GM23338 (cell line): ENCODE data around the gene PTBP3. TPM values are rescaled to one million over a fixed set of nuclear protein-coding genes. Genes with fewer than 3 reads are reported as not detected.

Experiments used
- ATAC-seq: fragments of 200-7000 bp; cut with Tn5 transposase; 3 replicates; pipeline ENCODE4 v1.9.1; 2020
- DNase-seq: peaks from one replicate; pipeline ENCODE4 v3.0.0-alpha.2; 2015; ENCODE audit warnings: low spot score
- H2AFZ ChIP-seq: fragments of 200-600 bp; sonication (generic); 2 replicates; pipeline ENCODE4 v1.8.0; 2016; ENCODE audit warnings: antibody characterized with exemption, mild to moderate bottlenecking, moderate library complexity
- H3F3A ChIP-seq: fragments of 200-600 bp; sonication (generic); replicated peaks from 2 replicates; pipeline ENCODE4 v1.8.0; 2017; ENCODE audit warnings: antibody characterized with exemption, mixed run types, low read depth
- H3K27ac ChIP-seq: fragments of 200-600 bp; sonication (generic); 2 replicates; pipeline ENCODE4 v1.6.1; 2016; ENCODE audit warnings: low read depth
- H3K27me3 ChIP-seq: fragments of 200-600 bp; sonication (generic); 2 replicates; pipeline ENCODE4 v1.8.0; 2016; ENCODE audit warnings: mild to moderate bottlenecking, mixed run types, moderate library complexity; ENCODE audit not compliant: insufficient read depth
- H3K36me3 ChIP-seq: fragments of 200-600 bp; sonication (generic); 2 replicates; pipeline ENCODE4 v1.8.0; 2016; ENCODE audit warnings: mild to moderate bottlenecking; ENCODE audit not compliant: insufficient read depth
- H3K4me1 ChIP-seq: fragments of 200-600 bp; sonication (generic); 2 replicates; pipeline ENCODE4 v1.8.0; 2016; ENCODE audit warnings: mild to moderate bottlenecking, moderate library complexity; ENCODE audit not compliant: insufficient read depth
- H3K4me2 ChIP-seq: fragments of 200-600 bp; sonication (generic); 2 replicates; pipeline ENCODE4 v1.7.1; 2017; ENCODE audit warnings: mixed run types
- H3K4me3 ChIP-seq: fragments of 200-600 bp; sonication (generic); 2 replicates; pipeline ENCODE4 v1.6.1; 2016; ENCODE audit warnings: mixed run types
- H3K79me2 ChIP-seq: fragments of 200-600 bp; sonication (generic); replicated peaks from 2 replicates; pipeline ENCODE4 v1.8.0; 2017; ENCODE audit warnings: mild to moderate bottlenecking; ENCODE audit not compliant: insufficient read depth
- H3K9me2 ChIP-seq: fragments of 200-600 bp; sonication (generic); 2 replicates; pipeline ENCODE4 v1.8.0; 2017; ENCODE audit not compliant: insufficient read depth
- H4K20me1 ChIP-seq: fragments of 200-600 bp; sonication (generic); replicated peaks from 2 replicates; pipeline ENCODE4 v1.8.0; 2017; ENCODE audit warnings: mild to moderate bottlenecking; ENCODE audit not compliant: insufficient read depth
- H3K27ac Mint-ChIP-seq: 2 replicates; pipeline ENCODE4 v1.8.0; 2020; ENCODE audit warnings: inconsistent platforms, mild to moderate bottlenecking, moderate library complexity, mixed read lengths
- H3K27me3 Mint-ChIP-seq: 3 replicates; pipeline ENCODE4 v1.8.0; 2022; ENCODE audit warnings: low read depth, mild to moderate bottlenecking, moderate library complexity, mixed read lengths, inconsistent platforms; ENCODE audit not compliant: insufficient read depth, poor library complexity
- H3K36me3 Mint-ChIP-seq: 3 replicates; pipeline ENCODE4 v1.8.0; 2021; ENCODE audit warnings: low read depth, mild to moderate bottlenecking, inconsistent platforms, moderate library complexity, mixed read lengths
- H3K4me1 Mint-ChIP-seq: 3 replicates; pipeline ENCODE4 v1.8.0; 2020; ENCODE audit warnings: mild to moderate bottlenecking, inconsistent platforms, mixed read lengths
- H3K4me3 Mint-ChIP-seq: 3 replicates; pipeline ENCODE4 v1.8.0; 2021; ENCODE audit warnings: moderate library complexity, mild to moderate bottlenecking, inconsistent platforms, mixed read lengths
- H3K9me3 Mint-ChIP-seq: 3 replicates; pipeline ENCODE4 v1.8.0; 2020; ENCODE audit warnings: moderate library complexity, mild to moderate bottlenecking, inconsistent platforms, mixed read lengths
- EZH2 ChIP-seq: fragments of 200-600 bp; sonication (generic); IDR thresholded peaks from one replicate; pipeline ENCODE4 v1.8.0; 2017; ENCODE audit warnings: antibody characterized with exemption, mild to moderate bottlenecking, low read depth; ENCODE audit not compliant: unreplicated experiment
- JUNB ChIP-seq: IDR thresholded peaks from one replicate; pipeline ENCODE4 v1.6.1; 2016; ENCODE audit warnings: antibody characterized with exemption; ENCODE audit not compliant: unreplicated experiment
- POLR2AphosphoS5 ChIP-seq: IDR thresholded peaks from 2 replicates; pipeline ENCODE4 v1.6.1; 2016; ENCODE audit warnings: antibody characterized with exemption, low read depth
- ZNF114 ChIP-seq: fragments of 250-450 bp; sonication (Bioruptor Pico); IDR thresholded peaks from 2 replicates; pipeline ENCODE4 v1.5.0; 2020; ENCODE audit warnings: mild to moderate bottlenecking, moderate library complexity
- polyA plus RNA-seq: library from polyadenylated mRNA; unstranded; fragments of >200 nt; fragmentation: Nextera tagmentation; extraction: Ambion mirVana; gene quantifications from 2 replicates; pipeline ENCODE4 v1.2.1, GENCODE V29; 2016
- total RNA-seq: library from RNA; depleted of rRNA; stranded (reverse); fragments of >200 nt; shearing (Covaris generic); gene quantifications from 2 replicates; pipeline ENCODE4 v1.2.3, GENCODE V29; 2014
- TF ChIP-seq, protein P1 (sequence below), 2 experiments: fragments of 200-600 bp in 1 of 2; sonication (generic) in 1 of 2; conservative IDR thresholded peaks; 2 replicates each; pipeline versions ENCODE4 v1.5.1 to v1.6.1; 2016 to 2017; ENCODE audit warnings: antibody characterized with exemption in 2 of 2, low read depth in 2 of 2, mild to moderate bottlenecking in 2 of 2, moderate library complexity in 1 of 2
- TF ChIP-seq, protein P2 (sequence below): IDR thresholded peaks from 2 replicates; pipeline ENCODE4 v1.6.1; 2016; ENCODE audit warnings: antibody characterized with exemption
- TF ChIP-seq, protein P3 (sequence below): IDR thresholded peaks from one replicate; pipeline ENCODE4 v1.6.1; 2018; ENCODE audit warnings: antibody characterized with exemption; ENCODE audit not compliant: unreplicated experiment
- TF ChIP-seq, protein P4 (sequence below): fragments of 250-450 bp; sonication (Bioruptor Pico); IDR thresholded peaks from 2 replicates; pipeline ENCODE4 v1.5.0; 2020; ENCODE audit warnings: mild to moderate bottlenecking, moderate library complexity

Gene PTBP3
- total and polyA plus RNA-seq, 2 experiments from 2014 or later = 20.0 to 92.9 TPM

DNA sequence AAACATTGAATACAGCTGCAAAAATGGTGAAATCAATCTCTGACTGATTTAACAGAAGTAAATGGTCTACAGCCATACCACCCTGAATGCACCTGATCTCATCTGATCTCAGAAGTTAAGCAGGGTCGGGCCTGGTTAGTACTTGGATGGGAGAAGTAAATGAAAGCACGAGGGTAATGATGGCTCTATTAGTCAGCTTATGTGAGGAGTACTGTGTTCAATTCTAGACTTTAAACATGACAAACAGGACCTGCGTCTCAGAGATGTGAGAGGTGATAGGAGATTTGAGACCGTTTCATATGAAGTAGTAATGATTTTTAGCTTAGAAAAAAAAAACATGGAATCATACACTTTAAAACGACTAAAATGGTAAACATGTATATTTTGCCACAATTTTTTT, 81.2 kb downstream of the PTBP3 start (continued):
- TF ChIP-seq, protein P1, sequence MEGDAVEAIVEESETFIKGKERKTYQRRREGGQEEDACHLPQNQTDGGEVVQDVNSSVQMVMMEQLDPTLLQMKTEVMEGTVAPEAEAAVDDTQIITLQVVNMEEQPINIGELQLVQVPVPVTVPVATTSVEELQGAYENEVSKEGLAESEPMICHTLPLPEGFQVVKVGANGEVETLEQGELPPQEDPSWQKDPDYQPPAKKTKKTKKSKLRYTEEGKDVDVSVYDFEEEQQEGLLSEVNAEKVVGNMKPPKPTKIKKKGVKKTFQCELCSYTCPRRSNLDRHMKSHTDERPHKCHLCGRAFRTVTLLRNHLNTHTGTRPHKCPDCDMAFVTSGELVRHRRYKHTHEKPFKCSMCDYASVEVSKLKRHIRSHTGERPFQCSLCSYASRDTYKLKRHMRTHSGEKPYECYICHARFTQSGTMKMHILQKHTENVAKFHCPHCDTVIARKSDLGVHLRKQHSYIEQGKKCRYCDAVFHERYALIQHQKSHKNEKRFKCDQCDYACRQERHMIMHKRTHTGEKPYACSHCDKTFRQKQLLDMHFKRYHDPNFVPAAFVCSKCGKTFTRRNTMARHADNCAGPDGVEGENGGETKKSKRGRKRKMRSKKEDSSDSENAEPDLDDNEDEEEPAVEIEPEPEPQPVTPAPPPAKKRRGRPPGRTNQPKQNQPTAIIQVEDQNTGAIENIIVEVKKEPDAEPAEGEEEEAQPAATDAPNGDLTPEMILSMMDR (conservative IDR thresholded peaks at IDR 0.05; ENCODE audit: low read depth in 2 of 2) = no peak
- TF ChIP-seq, protein P2, sequence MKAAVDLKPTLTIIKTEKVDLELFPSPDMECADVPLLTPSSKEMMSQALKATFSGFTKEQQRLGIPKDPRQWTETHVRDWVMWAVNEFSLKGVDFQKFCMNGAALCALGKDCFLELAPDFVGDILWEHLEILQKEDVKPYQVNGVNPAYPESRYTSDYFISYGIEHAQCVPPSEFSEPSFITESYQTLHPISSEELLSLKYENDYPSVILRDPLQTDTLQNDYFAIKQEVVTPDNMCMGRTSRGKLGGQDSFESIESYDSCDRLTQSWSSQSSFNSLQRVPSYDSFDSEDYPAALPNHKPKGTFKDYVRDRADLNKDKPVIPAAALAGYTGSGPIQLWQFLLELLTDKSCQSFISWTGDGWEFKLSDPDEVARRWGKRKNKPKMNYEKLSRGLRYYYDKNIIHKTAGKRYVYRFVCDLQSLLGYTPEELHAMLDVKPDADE = no peak
- TF ChIP-seq, protein P3, sequence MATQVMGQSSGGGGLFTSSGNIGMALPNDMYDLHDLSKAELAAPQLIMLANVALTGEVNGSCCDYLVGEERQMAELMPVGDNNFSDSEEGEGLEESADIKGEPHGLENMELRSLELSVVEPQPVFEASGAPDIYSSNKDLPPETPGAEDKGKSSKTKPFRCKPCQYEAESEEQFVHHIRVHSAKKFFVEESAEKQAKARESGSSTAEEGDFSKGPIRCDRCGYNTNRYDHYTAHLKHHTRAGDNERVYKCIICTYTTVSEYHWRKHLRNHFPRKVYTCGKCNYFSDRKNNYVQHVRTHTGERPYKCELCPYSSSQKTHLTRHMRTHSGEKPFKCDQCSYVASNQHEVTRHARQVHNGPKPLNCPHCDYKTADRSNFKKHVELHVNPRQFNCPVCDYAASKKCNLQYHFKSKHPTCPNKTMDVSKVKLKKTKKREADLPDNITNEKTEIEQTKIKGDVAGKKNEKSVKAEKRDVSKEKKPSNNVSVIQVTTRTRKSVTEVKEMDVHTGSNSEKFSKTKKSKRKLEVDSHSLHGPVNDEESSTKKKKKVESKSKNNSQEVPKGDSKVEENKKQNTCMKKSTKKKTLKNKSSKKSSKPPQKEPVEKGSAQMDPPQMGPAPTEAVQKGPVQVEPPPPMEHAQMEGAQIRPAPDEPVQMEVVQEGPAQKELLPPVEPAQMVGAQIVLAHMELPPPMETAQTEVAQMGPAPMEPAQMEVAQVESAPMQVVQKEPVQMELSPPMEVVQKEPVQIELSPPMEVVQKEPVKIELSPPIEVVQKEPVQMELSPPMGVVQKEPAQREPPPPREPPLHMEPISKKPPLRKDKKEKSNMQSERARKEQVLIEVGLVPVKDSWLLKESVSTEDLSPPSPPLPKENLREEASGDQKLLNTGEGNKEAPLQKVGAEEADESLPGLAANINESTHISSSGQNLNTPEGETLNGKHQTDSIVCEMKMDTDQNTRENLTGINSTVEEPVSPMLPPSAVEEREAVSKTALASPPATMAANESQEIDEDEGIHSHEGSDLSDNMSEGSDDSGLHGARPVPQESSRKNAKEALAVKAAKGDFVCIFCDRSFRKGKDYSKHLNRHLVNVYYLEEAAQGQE = no peak

DNA sequence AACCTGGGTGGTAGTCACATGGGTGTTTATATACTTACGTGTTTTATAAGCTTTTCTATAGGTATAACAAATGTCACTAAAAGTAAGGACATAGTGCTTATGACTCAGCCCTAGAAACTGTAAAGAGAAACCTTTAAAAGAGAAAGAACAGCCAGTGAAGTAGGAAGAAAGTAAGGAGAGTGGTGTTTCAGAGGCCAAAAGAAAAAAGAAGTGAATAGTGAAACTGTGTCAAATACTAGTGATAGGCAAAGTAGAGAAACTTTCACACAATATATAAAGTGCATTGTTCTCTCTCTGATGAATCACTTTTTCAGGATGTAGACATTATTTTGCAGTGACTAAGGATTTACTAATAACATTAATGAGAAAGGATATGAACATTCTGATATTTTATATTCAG, 84.1 kb downstream of the PTBP3 start:
- H3F3A ChIP-seq = no peaks in the 10 kb centered on the region
- no peaks in the 10 kb centered on the region; the same call in 2 of the 3 replicates for H3K4me1 Mint-ChIP-seq
- no peaks in the 10 kb centered on the region for H3K27me3 Mint-ChIP-seq
- no peak overlapping the region for H3K27ac Mint-ChIP-seq
- H3K36me3 ChIP-seq = peaks cover 5% of the 10 kb centered on the region; the same call in 1 of the 2 replicates
- no peak overlapping the region for H3K4me3 Mint-ChIP-seq
- no peaks in the 10 kb centered on the region; the same call in 2 of the 3 replicates for H3K9me3 Mint-ChIP-seq
- H3K9me2 ChIP-seq = no peaks in the 10 kb centered on the region
- no peak overlapping the region for H3K4me3 ChIP-seq
- H3K27ac ChIP-seq = no peak overlapping the region
- H3K4me1 ChIP-seq = no peaks in the 10 kb centered on the region
- no peaks in the 10 kb centered on the region for H3K79me2 ChIP-seq
- H3K36me3 Mint-ChIP-seq = peaks cover 8% of the 10 kb centered on the region; the same call in 2 of the 3 replicates
- H4K20me1 ChIP-seq = no peaks in the 10 kb centered on the region; the same call in 1 of the 2 replicates
- H2AFZ ChIP-seq = no peak overlapping the region
- ATAC-seq (no peak), DNase-seq (no peak)
- H3K27me3 ChIP-seq = no peaks in the 10 kb centered on the region
- no peak overlapping the region for H3K4me2 ChIP-seq
- TF ChIP-seq ZNF114 (CRISPR knock-in tag) (no peak), EZH2 (no peak), POLR2AphosphoS5 (no peak), JUNB (no peak)
- TF ChIP-seq, protein P2 = no peak
- TF ChIP-seq, protein P4, sequence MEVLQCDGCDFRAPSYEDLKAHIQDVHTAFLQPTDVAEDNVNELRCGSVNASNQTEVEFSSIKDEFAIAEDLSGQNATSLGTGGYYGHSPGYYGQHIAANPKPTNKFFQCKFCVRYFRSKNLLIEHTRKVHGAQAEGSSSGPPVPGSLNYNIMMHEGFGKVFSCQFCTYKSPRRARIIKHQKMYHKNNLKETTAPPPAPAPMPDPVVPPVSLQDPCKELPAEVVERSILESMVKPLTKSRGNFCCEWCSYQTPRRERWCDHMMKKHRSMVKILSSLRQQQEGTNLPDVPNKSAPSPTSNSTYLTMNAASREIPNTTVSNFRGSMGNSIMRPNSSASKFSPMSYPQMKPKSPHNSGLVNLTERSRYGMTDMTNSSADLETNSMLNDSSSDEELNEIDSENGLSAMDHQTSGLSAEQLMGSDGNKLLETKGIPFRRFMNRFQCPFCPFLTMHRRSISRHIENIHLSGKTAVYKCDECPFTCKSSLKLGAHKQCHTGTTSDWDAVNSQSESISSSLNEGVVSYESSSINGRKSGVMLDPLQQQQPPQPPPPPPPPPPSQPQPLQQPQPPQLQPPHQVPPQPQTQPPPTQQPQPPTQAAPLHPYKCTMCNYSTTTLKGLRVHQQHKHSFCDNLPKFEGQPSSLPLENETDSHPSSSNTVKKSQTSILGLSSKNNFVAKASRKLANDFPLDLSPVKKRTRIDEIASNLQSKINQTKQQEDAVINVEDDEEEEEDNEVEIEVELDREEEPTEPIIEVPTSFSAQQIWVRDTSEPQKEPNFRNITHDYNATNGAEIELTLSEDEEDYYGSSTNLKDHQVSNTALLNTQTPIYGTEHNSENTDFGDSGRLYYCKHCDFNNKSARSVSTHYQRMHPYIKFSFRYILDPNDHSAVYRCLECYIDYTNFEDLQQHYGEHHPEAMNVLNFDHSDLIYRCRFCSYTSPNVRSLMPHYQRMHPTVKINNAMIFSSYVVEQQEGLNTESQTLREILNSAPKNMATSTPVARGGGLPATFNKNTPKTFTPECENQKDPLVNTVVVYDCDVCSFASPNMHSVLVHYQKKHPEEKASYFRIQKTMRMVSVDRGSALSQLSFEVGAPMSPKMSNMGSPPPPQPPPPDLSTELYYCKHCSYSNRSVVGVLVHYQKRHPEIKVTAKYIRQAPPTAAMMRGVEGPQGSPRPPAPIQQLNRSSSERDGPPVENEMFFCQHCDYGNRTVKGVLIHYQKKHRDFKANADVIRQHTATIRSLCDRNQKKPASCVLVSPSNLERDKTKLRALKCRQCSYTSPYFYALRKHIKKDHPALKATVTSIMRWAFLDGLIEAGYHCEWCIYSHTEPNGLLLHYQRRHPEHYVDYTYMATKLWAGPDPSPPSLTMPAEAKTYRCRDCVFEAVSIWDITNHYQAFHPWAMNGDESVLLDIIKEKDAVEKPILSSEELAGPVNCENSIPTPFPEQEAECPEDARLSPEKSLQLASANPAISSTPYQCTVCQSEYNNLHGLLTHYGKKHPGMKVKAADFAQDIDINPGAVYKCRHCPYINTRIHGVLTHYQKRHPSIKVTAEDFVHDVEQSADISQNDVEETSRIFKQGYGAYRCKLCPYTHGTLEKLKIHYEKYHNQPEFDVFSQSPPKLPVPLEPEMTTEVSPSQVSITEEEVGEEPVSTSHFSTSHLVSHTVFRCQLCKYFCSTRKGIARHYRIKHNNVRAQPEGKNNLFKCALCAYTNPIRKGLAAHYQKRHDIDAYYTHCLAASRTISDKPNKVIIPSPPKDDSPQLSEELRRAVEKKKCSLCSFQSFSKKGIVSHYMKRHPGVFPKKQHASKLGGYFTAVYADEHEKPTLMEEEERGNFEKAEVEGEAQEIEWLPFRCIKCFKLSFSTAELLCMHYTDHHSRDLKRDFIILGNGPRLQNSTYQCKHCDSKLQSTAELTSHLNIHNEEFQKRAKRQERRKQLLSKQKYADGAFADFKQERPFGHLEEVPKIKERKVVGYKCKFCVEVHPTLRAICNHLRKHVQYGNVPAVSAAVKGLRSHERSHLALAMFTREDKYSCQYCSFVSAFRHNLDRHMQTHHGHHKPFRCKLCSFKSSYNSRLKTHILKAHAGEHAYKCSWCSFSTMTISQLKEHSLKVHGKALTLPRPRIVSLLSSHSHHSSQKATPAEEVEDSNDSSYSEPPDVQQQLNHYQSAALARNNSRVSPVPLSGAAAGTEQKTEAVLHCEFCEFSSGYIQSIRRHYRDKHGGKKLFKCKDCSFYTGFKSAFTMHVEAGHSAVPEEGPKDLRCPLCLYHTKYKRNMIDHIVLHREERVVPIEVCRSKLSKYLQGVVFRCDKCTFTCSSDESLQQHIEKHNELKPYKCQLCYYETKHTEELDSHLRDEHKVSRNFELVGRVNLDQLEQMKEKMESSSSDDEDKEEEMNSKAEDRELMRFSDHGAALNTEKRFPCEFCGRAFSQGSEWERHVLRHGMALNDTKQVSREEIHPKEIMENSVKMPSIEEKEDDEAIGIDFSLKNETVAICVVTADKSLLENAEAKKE (CRISPR knock-in tag) = no peak
- TF ChIP-seq, protein P1 (conservative IDR thresholded peaks at IDR 0.05; ENCODE audit: low read depth in 2 of 2) = no peak
